Activated T-cell treated with anti-CD3 and anti-CD28 coated beads, Interleukin-2, amount 50 U/mL, for 4 hours (primary cell): ENCODE data around the gene PITRM1. TPM values are rescaled to one million over a fixed set of nuclear protein-coding genes. Genes with fewer than 3 reads are reported as not detected.

Source experiments
- ATAC-seq, 2 donors: fragments of 200-7000 bp; cut with Tn5 transposase; one replicate each; pipeline ENCODE4 v1.10.0; 2021
- DNase-seq: peaks from one replicate; pipeline ENCODE4 v3.0.0-alpha.2; 2020
- H3K27me3 Mint-ChIP-seq: one replicate; pipeline ENCODE4 v1.8.0; 2021; ENCODE audit warnings: low read depth, mixed read lengths
- H3K36me3 Mint-ChIP-seq: one replicate; pipeline ENCODE4 v1.8.0; 2022; ENCODE audit warnings: mixed read lengths; ENCODE audit not compliant: insufficient read depth
- H3K4me1 Mint-ChIP-seq: one replicate; pipeline ENCODE4 v1.8.0; 2021; ENCODE audit warnings: low read depth, mixed read lengths
- H3K4me3 Mint-ChIP-seq: one replicate; pipeline ENCODE4 v1.8.0; 2021; ENCODE audit warnings: mild to moderate bottlenecking, moderate library complexity, mixed read lengths
- H3K9me3 Mint-ChIP-seq: one replicate; pipeline ENCODE4 v1.8.0; 2021; ENCODE audit warnings: mixed read lengths
- total RNA-seq, 3 donors: library from RNA; stranded (reverse); gene quantifications; one replicate each; pipeline ENCODE4 v1.2.1, GENCODE V29; 2021

The PITRM1 gene
- total RNA-seq, 3 donors from 2014 or later, result 122 to 150 (median 144) TPM

DNA sequence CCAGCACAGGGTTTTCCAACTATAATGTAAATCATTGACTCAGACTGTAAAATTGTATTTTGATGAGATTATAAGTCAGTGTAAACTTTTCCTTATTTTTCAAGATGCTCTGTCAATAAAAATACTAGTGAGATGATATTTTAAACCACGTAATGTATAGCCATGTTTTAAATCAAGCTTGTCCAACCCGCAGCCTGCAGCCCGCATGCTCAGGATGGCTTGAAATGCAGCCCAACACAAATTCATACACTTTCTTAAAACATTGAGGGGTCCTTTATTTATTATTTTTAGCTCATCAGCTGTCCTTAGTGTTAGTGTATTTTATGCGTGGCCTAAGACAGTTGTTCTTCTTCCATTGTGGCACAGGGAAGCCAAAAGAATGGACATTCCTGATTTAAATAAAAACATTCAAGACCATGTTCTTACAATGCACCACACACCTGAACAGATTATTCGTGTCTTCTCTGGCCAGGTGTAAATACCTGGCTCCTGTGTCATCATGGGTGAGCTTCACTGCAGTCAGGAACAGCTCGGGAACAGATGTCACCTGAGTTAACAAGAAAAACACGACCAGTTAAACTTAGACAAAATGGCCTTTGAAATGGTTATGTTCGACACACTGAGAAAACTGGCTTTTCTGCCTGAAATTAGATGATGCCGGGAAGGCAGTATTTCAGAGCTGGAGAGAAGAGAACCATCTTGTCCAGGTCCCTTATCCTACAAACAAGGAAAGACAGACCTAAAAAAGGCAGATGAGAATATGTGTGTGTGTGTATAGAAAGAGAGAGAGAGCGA is 5.9 kb downstream of the PITRM1 start:
- Mint-ChIP-seq H3K27me3 (no peaks in the 10 kb centered on the region), H3K4me1 (peaks cover 16% of the 10 kb centered on the region), H3K4me3 (no peak overlapping the region), H3K9me3 (no peaks in the 10 kb centered on the region), H3K36me3 (peaks cover 61% of the 10 kb centered on the region)
- DNase-seq, result no peak
- ATAC-seq, result no peak

DNA sequence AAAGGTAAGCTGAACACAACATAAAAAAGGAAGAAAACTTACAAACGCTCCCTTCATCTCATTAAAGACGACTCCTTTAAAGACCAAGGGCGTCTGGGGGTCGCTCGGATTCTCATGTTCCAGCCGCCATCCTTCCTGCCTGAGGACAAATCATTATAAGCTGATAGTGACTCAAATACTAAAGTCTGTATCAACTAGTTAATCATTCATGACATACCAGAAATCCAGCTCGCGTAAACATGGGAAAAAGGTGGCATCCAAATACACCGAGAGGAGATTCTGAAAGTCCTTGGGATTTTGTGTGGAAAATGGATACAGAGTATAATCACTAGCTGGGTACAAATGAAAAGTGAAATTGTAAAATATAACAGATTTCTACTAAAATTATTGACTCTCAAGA is 7.4 kb downstream of the PITRM1 start:
- H3K4me1 Mint-ChIP-seq, result peaks cover 6% of the 10 kb centered on the region
- ATAC-seq (no peak), DNase-seq (no peak)
- no peak overlapping the region for H3K4me3 Mint-ChIP-seq
- H3K36me3 Mint-ChIP-seq, result peaks cover 65% of the 10 kb centered on the region
- H3K27me3 Mint-ChIP-seq, result no peaks in the 10 kb centered on the region
- no peaks in the 10 kb centered on the region for H3K9me3 Mint-ChIP-seq

- DNase-seq (no peak), ATAC-seq (no peak)
- no peaks in the 10 kb centered on the region for H3K27me3 Mint-ChIP-seq
- H3K4me3 Mint-ChIP-seq, result no peak overlapping the region
- no peaks in the 10 kb centered on the region for H3K9me3 Mint-ChIP-seq
- peaks cover 72% of the 10 kb centered on the region for H3K36me3 Mint-ChIP-seq
- peaks cover 2% of the 10 kb centered on the region for H3K4me1 Mint-ChIP-seq
Observed at GRCh38 chr10:3163879-3164278, 8.7 kb downstream of the PITRM1 start.

- Mint-ChIP-seq H3K27me3 (no peaks in the 10 kb centered on the region), H3K4me3 (no peak overlapping the region), H3K4me1 (no peaks in the 10 kb centered on the region), H3K9me3 (no peaks in the 10 kb centered on the region), H3K36me3 (peaks cover 72% of the 10 kb centered on the region)
- ATAC-seq, result no peak
- no peak for DNase-seq
Observed at GRCh38 chr10:3162533-3162932, 10.0 kb downstream of the PITRM1 start.

DNA sequence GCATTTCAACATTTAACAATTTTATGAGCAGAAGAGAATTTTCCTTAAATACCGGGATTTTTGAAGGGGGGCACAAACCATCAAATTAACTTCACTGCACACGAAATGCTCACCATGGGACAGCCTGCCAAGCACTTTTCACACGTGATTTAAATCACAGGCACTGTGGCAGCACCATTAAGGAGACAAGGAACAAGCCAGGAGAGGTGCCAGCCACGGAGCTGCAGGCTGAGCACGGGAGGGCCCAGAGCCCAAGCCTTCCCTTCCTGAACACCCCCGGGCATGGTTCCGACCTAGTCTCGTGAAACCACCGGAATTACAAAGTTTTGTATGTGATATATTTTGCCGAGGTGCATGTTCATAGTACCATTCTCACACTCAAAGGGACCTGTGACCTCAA is 13.4 kb downstream of the PITRM1 start:
- no peaks in the 10 kb centered on the region for H3K4me1 Mint-ChIP-seq
- H3K9me3 Mint-ChIP-seq, result no peaks in the 10 kb centered on the region
- H3K4me3 Mint-ChIP-seq, result no peak overlapping the region
- no peak for DNase-seq
- H3K36me3 Mint-ChIP-seq, result peaks cover 70% of the 10 kb centered on the region
- no peaks in the 10 kb centered on the region for H3K27me3 Mint-ChIP-seq
- ATAC-seq, result no peak

- ATAC-seq (no peak), DNase-seq (no peak)
- Mint-ChIP-seq H3K36me3 (peaks cover 77% of the 10 kb centered on the region), H3K4me1 (no peaks in the 10 kb centered on the region), H3K4me3 (no peak overlapping the region), H3K27me3 (no peaks in the 10 kb centered on the region), H3K9me3 (no peaks in the 10 kb centered on the region)
Observed at GRCh38 chr10:3154666-3155065, 17.9 kb downstream of the PITRM1 start.

DNA sequence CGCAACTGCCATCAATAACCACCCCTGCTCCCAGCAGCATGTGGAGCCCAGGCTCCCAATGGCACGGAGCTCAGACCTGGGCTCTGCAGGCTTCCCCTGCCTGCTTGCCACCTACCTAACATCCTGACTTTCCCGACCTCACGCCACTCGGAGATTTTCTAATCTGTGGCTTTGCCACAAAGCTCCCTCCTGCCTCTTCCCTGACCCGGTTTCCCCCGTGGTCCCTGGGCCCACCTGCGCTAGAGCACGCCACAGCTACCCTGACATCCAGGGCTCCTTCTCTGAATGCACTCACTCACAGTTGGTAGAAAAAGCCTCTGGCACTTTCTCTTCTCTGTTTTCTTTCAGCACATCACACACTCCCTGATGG is 20.0 kb downstream of the PITRM1 start:
- Mint-ChIP-seq H3K4me1 (no peaks in the 10 kb centered on the region), H3K9me3 (no peaks in the 10 kb centered on the region), H3K36me3 (peaks cover 71% of the 10 kb centered on the region), H3K4me3 (no peak overlapping the region), H3K27me3 (no peaks in the 10 kb centered on the region)
- no peak for ATAC-seq
- no peak for DNase-seq

DNA sequence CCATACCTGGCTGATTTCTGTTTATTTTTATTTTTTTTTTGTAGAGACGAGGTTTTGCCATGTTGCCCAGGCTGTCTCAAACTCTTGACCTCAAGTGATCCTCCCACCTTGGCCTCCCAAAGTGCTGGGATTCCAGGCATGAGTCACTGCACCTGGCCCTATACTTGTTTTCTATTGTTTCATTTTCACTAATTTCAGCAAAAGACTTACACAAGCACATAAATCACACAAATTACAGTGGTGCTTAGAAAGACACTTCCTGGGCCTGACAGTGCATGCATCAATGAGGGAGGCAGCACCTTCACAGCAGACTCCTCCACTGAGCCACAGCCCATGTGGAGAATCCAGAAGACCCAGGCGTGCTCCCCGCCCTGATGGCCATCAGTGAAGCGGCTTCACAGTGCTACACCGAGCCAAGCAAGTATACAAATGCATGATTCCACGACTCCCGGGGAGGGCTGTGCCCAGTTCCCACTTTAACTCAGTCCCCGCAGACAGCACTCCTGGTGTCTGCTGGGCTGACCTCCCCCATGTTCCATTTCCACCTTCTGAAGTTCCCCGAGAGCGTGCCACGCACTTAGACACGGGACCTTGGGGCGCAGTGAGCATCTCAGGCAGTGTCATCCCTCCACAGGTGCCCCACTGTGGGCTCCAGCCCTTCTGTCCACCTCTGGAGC is 20.6 kb downstream of the PITRM1 start:
- DNase-seq (no peak), ATAC-seq (peak; percentile 3 to 14)
- Mint-ChIP-seq H3K36me3 (peaks cover 71% of the 10 kb centered on the region), H3K27me3 (no peaks in the 10 kb centered on the region), H3K9me3 (no peaks in the 10 kb centered on the region), H3K4me3 (no peak overlapping the region), H3K4me1 (no peaks in the 10 kb centered on the region)

DNA sequence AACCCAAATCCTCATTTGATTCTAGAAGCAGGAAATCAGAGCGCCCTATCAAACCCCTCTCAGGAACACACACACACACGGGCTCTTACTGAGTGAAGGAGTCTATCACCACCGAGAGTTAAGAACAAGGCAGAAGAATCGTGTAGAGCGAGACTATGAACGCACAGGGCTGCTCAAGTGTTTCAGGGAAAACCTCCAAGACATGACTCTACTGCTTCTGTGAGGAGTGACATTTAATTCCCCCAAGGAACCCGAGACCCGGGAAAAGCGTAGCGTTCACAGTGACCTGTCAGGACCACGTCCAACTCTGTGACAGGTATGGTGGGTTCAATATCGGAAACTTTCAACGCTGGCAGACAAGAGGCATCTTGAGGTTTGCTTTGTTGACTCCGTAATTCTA is 21.6 kb downstream of the PITRM1 start:
- Mint-ChIP-seq H3K4me3 (no peak overlapping the region), H3K9me3 (no peaks in the 10 kb centered on the region), H3K27me3 (no peaks in the 10 kb centered on the region), H3K4me1 (no peaks in the 10 kb centered on the region), H3K36me3 (peaks cover 73% of the 10 kb centered on the region)
- DNase-seq (no peak), ATAC-seq (no peak)

- DNase-seq (no peak), ATAC-seq (no peak)
- Mint-ChIP-seq H3K36me3 (peaks cover 75% of the 10 kb centered on the region), H3K27me3 (no peaks in the 10 kb centered on the region), H3K9me3 (no peaks in the 10 kb centered on the region), H3K4me1 (no peaks in the 10 kb centered on the region), H3K4me3 (no peak overlapping the region)
Observed at GRCh38 chr10:3150366-3150765, 22.2 kb downstream of the PITRM1 start.

DNA sequence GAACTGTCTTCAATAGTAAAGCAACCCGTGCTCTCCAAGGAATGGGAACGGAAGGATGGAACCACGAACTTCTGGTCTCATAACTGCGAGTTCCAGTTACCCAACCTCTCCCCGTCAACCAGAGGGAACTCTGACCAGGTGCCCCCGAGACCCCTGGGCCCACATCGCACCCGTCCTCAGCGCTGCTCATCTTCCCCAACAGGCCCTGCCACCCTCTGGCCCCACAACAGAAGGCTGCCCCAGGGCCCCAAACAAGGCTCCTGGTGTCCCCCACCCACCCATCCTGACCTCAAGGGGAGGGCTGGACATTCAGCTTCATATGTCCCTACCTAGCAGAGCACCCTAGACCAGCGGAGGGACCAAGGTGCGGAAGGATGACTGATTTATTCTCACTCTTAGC is 22.7 kb downstream of the PITRM1 start:
- Mint-ChIP-seq H3K4me3 (no peak overlapping the region), H3K4me1 (no peaks in the 10 kb centered on the region), H3K27me3 (no peaks in the 10 kb centered on the region), H3K9me3 (no peaks in the 10 kb centered on the region), H3K36me3 (peaks cover 73% of the 10 kb centered on the region)
- DNase-seq (no peak), ATAC-seq (no peak)

GRCh38 chr10:3148994-3149393 is 23.6 kb downstream of the PITRM1 start:
- ATAC-seq (no peak), DNase-seq (no peak)
- peaks cover 69% of the 10 kb centered on the region for H3K36me3 Mint-ChIP-seq
- H3K27me3 Mint-ChIP-seq, result no peaks in the 10 kb centered on the region
- H3K9me3 Mint-ChIP-seq, result no peaks in the 10 kb centered on the region
- no peaks in the 10 kb centered on the region for H3K4me1 Mint-ChIP-seq
- H3K4me3 Mint-ChIP-seq, result no peak overlapping the region

DNA sequence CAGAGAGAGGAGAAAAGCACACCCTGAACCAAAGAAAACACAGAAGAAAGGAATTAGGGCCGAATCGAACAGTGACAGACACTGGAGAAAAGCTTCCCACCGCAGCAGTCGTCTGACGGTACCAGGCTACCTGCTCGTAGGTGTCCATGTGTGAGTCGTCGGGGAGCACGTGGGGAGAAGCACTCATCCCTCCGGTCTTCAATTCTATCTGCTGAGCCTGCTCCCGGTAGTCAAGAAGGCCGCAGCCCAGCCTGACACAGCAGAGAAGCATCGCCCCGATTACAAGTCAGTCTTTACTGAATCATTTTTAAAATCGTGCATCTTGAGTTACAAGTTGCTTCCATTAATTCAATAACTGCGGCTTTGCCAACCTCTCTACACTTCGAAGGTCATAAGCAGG is 24.5 kb downstream of the PITRM1 start:
- ATAC-seq, result no peak
- no peaks in the 10 kb centered on the region for H3K27me3 Mint-ChIP-seq

GRCh38 chr10:3147117-3147820 is 25.3 kb downstream of the PITRM1 start:
- DNase-seq, result no peak
- Mint-ChIP-seq H3K27me3 (no peaks in the 10 kb centered on the region), H3K9me3 (no peaks in the 10 kb centered on the region), H3K36me3 (peaks cover 64% of the 10 kb centered on the region), H3K4me1 (no peaks in the 10 kb centered on the region), H3K4me3 (no peak overlapping the region)
- ATAC-seq, result no peak

More for the DNA sequence above, 24.5 kb downstream of the PITRM1 start:
- no peak for DNase-seq
- Mint-ChIP-seq H3K9me3 (no peaks in the 10 kb centered on the region), H3K36me3 (peaks cover 67% of the 10 kb centered on the region), H3K4me3 (no peak overlapping the region), H3K4me1 (no peaks in the 10 kb centered on the region)

GRCh38 chr10:3146289-3146688 is 26.3 kb downstream of the PITRM1 start:
- no peaks in the 10 kb centered on the region for H3K9me3 Mint-ChIP-seq
- no peak overlapping the region for H3K4me3 Mint-ChIP-seq
- no peaks in the 10 kb centered on the region for H3K27me3 Mint-ChIP-seq
- no peaks in the 10 kb centered on the region for H3K4me1 Mint-ChIP-seq
- ATAC-seq (no peak), DNase-seq (no peak)
- H3K36me3 Mint-ChIP-seq, result peaks cover 63% of the 10 kb centered on the region
